Endothelial cell of umbilical vein (primary cell): ENCODE results near the gene LRRC8D. TPM values are rescaled to one million over a fixed set of nuclear protein-coding genes. Genes with fewer than 3 reads are reported as not detected.

Experiments
- BruUV-seq: library from RNA; stranded (reverse); fragments of 400-500 nt; replicated peaks from 2 replicates; lab custom pipeline; 2021; lab: Mats Ljungman, UMichigan
- CTCF ChIA-PET: fragments of 300-600, 350-600 bp; sonication (Branson Sonifier 250); formaldehyde crosslinking; loops from one replicate; lab custom pipeline; 2021; ENCODE audit warnings: antibody characterized with exemption, inconsistent platforms; lab: Charles Lee
- POLR2A ChIA-PET: fragments of 300-600, 350-600 bp; sonication (Branson Sonifier 250); formaldehyde crosslinking; loops from one replicate; lab custom pipeline; 2021; ENCODE audit warnings: antibody characterized with exemption, inconsistent platforms; lab: Charles Lee
- DNase-seq: peaks from one replicate; pipeline ENCODE4 v3.0.0-alpha.2; 2011; ENCODE audit warnings: low read depth, low spot score
- FAIRE-seq: peaks from 2 replicates; lab custom pipeline; 2011; peaks lifted over from hg19 to GRCh38; lab: Jason Lieb, UNC
- H2AFZ ChIP-seq: 2 replicates; pipeline ENCODE4 v1.6.0; 2012; ENCODE audit warnings: low read depth, low read length, control low read depth, inconsistent platforms
- H3K27ac ChIP-seq: 2 replicates; pipeline ENCODE4 v1.5.1; 2011; ENCODE audit warnings: low read depth, mild to moderate bottlenecking, control low read depth, low read length, moderate library complexity; ENCODE audit not compliant: insufficient read depth
- H3K27me3 ChIP-seq, 2 experiments: 2 replicates each; pipeline versions ENCODE4 v1.6.0 to v1.6.1; 2011; ENCODE audit warnings: low read length in 2 of 2, mixed read lengths in 1 of 2; ENCODE audit not compliant: control insufficient read depth in 2 of 2, insufficient read depth in 2 of 2
- H3K36me3 ChIP-seq, 2 experiments: 2 replicates in 1 of 2; 3 replicates in 1 of 2; pipeline ENCODE4 v1.5.1; 2011; ENCODE audit warnings: low read length in 2 of 2, mild to moderate bottlenecking in 1 of 2, moderate library complexity in 1 of 2; ENCODE audit not compliant: control insufficient read depth in 2 of 2, insufficient read depth in 2 of 2; ENCODE audit errors: extremely low read depth in 1 of 2
- H3K4me1 ChIP-seq: 3 replicates; pipeline ENCODE4 v1.5.1; 2011; ENCODE audit warnings: mild to moderate bottlenecking, low read length; ENCODE audit not compliant: control insufficient read depth, insufficient read depth; ENCODE audit errors: extremely low read depth
- H3K4me2 ChIP-seq: 2 replicates; pipeline ENCODE4 v1.6.1; 2011; ENCODE audit warnings: low read length, control low read depth, mixed read lengths; ENCODE audit not compliant: insufficient read depth
- H3K4me3 ChIP-seq, 3 experiments: fragments of 200-600 bp in 1 of 3; sonication (generic), shearing (Covaris generic) in 1 of 3; replicated peaks in 1 of 3; 2 replicates each; pipeline ENCODE4 v1.5.1; 2011 to 2016; ENCODE audit warnings: control low read depth in 3 of 3, low read length in 3 of 3, mild to moderate bottlenecking in 2 of 3, inconsistent platforms in 1 of 3, low read depth in 1 of 3, moderate library complexity in 1 of 3; ENCODE audit not compliant: insufficient read depth in 1 of 3
- H3K79me2 ChIP-seq: 2 replicates; pipeline ENCODE4 v1.6.0; 2012; ENCODE audit warnings: low read length, inconsistent platforms; ENCODE audit not compliant: control insufficient read depth, insufficient read depth
- H3K9ac ChIP-seq: replicated peaks from 2 replicates; pipeline ENCODE3; 2011; ENCODE audit warnings: low read length, control low read depth; ENCODE audit not compliant: insufficient read depth; ENCODE audit errors: extremely low read depth
- H3K9me1 ChIP-seq: replicated peaks from 3 replicates; pipeline ENCODE4 v1.6.0; 2011; ENCODE audit warnings: mild to moderate bottlenecking, low read length; ENCODE audit not compliant: control insufficient read depth, insufficient read depth; ENCODE audit errors: extremely low read depth
- H3K9me3 ChIP-seq: replicated peaks from 2 replicates; pipeline ENCODE4 v1.5.1; 2012; ENCODE audit warnings: low read length, inconsistent platforms; ENCODE audit not compliant: control insufficient read depth, insufficient read depth
- H4K20me1 ChIP-seq: replicated peaks from 2 replicates; pipeline ENCODE3; 2011; ENCODE audit warnings: mild to moderate bottlenecking, low read length; ENCODE audit not compliant: control insufficient read depth, insufficient read depth; ENCODE audit errors: extremely low read depth
- CTCF ChIP-seq, 2 donors: IDR thresholded peaks; 1 replicate in 1 of 2; 2 replicates in 1 of 2; pipeline ENCODE4 v1.5.1; 2011; ENCODE audit warnings: low read length in 2 of 2, mild to moderate bottlenecking in 2 of 2, moderate library complexity in 2 of 2, control low read depth in 1 of 2, inconsistent platforms in 1 of 2, low read depth in 1 of 2; ENCODE audit not compliant: insufficient read depth in 1 of 2; ENCODE audit errors: extremely low read depth in 1 of 2
- EZH2 ChIP-seq: IDR thresholded peaks from 2 replicates; pipeline ENCODE4 v1.6.1; 2012; ENCODE audit warnings: borderline replicate concordance, low read depth, mild to moderate bottlenecking, moderate library complexity, low read length, inconsistent platforms; ENCODE audit not compliant: severe bottlenecking
- FOS ChIP-seq: IDR thresholded peaks from 2 replicates; pipeline ENCODE4 v1.6.1; 2011; ENCODE audit warnings: mild to moderate bottlenecking, low read length, moderate library complexity, borderline replicate concordance; ENCODE audit not compliant: insufficient read depth
- GATA2 ChIP-seq: IDR thresholded peaks from 2 replicates; pipeline ENCODE4 v1.7.0; 2011; ENCODE audit warnings: low read depth, mild to moderate bottlenecking, moderate library complexity, mixed read lengths, low read length; ENCODE audit not compliant: insufficient read length, insufficient read depth
- JUN ChIP-seq: IDR thresholded peaks from 2 replicates; pipeline ENCODE4 v1.6.1; 2011; ENCODE audit warnings: borderline replicate concordance, low read depth; ENCODE audit not compliant: insufficient read length, insufficient read depth
- MAX ChIP-seq: IDR thresholded peaks from 2 replicates; pipeline ENCODE4 v1.6.1; 2011; ENCODE audit not compliant: insufficient read depth, insufficient read length
- MYC ChIP-seq: IDR thresholded peaks from one replicate; pipeline ENCODE4 v1.6.1; 2011; ENCODE audit warnings: mild to moderate bottlenecking, low read depth, low read length
- POLR2A ChIP-seq: IDR thresholded peaks from 2 replicates; pipeline ENCODE4 v1.6.1; 2012; ENCODE audit warnings: low read depth, mild to moderate bottlenecking, control low read depth, low read length
- POLR2AphosphoS5 ChIP-seq: IDR thresholded peaks from 2 replicates; pipeline ENCODE4 v1.6.1; 2012; ENCODE audit warnings: low read depth, mild to moderate bottlenecking, control low read depth, low read length, moderate library complexity; ENCODE audit not compliant: insufficient read depth
- dilution Hi-C: fragments of 300-500 bp; cut with MboI; formaldehyde crosslinking; loops from one replicate; pipeline ENCODE4 v1.15.0; 2019; ENCODE audit warnings: low sequenced_read_pairs; ENCODE audit not compliant: extremely low pct_ligation_motif_present
- intact Hi-C: fragments of 100-400 bp; cut with micrococcal nuclease; formaldehyde crosslinking; loops from one replicate; pipeline ENCODE4 v1.10.0; 2022
- polyA plus RNA-seq, 4 experiments: library from polyadenylated mRNA; depleted of rRNA in 3 of 4; stranded (reverse) in 3 of 4; unstranded in 1 of 4; fragments of >200 nt; gene quantifications; 2 replicates each; pipeline versions ENCODE4 v1.2.1 to v1.2.3, GENCODE V29; 2011 to 2012; ENCODE audit warnings: missing spikeins in 1 of 4
- total RNA-seq: library from RNA; stranded (reverse); gene quantifications from 2 replicates; pipeline ENCODE4 v1.2.3, GENCODE V29; 2021

LRRC8D gene
- total and polyA plus RNA-seq, 2 donors (not counting 3 experiments of a cell fraction or from before 2014, with no cell fraction given): 31.9 to 37.7 TPM

- no peak for DNase-seq
- Histone ChIP-seq H3K27ac (no peak overlapping the region), H3K9me1 (no peaks in the 10 kb centered on the region), H3K9me3 (no peaks in the 10 kb centered on the region), H2AFZ (no peak overlapping the region), H3K4me1 (no peaks in the 10 kb centered on the region), H3K36me3 (no peaks in the 10 kb centered on the region), H3K9ac (no peak overlapping the region), H3K27me3 (no peaks in the 10 kb centered on the region), H3K79me2 (no peaks in the 10 kb centered on the region), H4K20me1 (no peaks in the 10 kb centered on the region), H3K4me3 (no peak overlapping the region), H3K4me2 (no peak overlapping the region)
- TF ChIP-seq POLR2AphosphoS5 (no peak), FOS (no peak), JUN (no peak), GATA2 (no peak), EZH2 (no peak), CTCF (IDR thresholded peaks at IDR 0.05; ENCODE audit: extremely low read depth in 1 of 2, insufficient read depth in 1 of 2, low read depth in 1 of 2, low read length in 2 of 2) (no peak), MYC (no peak), MAX (no peak), POLR2A (no peak)
- intact Hi-C loops (no loop called here), dilution Hi-C loops (no loop called here)
- FAIRE-seq: no peak
- CTCF ChIA-PET: interaction anchor here (1.0 to 1.6 kb wide), 3 partner anchors 9 to 80 kb away, joined by 4 to 5 read pairs (median 4); no protein-coding TSS in a partner anchor
- no TSS peak for BruUV-seq
- POLR2A ChIA-PET: no interaction called here
These were observed 106.6 kb downstream of the LRRC8D start for GRCh38 chr1:89927478-89927877.
